NCI-H2227 (cell line): Measurements from ENCODE around the gene S100A7A.
A peak's percentile ranks its signal among the peaks of the same experiment; 100 is the strongest.
"Not testable (repeated sequence)": the region's sequence is repeated elsewhere in the genome, so short reads cannot be mapped to it uniquely, and the experiment has no call there.

ENCODE experiments used
- DNase-seq: peaks from one replicate; lab custom pipeline; 2025; ENCODE audit not compliant: unreplicated experiment; lab: John Stamatoyannopoulos, UW

The S100A7A gene

GRCh38 chr1:153456396-153456795 lies 40.1 kb downstream of the S100A7A start:
- no peak for DNase-seq

- no peak for DNase-seq
These were observed 43.3 kb downstream of the S100A7A start for GRCh38 chr1:153459655-153460054.

GRCh38 chr1:153460551-153460950 lies 44.2 kb downstream of the S100A7A start, which contains the start of gene S100A7:
Gene S100A7, minus strand, starts transcription at chr1:153460651. Its CDS starts 1,638 bp downstream, at chr1:153459013.
- DNase-seq, result no peak

- DNase-seq, result not testable (repeated sequence)
These were observed 46.4 kb downstream of the S100A7A start for GRCh38 chr1:153462741-153463140.

DNA sequence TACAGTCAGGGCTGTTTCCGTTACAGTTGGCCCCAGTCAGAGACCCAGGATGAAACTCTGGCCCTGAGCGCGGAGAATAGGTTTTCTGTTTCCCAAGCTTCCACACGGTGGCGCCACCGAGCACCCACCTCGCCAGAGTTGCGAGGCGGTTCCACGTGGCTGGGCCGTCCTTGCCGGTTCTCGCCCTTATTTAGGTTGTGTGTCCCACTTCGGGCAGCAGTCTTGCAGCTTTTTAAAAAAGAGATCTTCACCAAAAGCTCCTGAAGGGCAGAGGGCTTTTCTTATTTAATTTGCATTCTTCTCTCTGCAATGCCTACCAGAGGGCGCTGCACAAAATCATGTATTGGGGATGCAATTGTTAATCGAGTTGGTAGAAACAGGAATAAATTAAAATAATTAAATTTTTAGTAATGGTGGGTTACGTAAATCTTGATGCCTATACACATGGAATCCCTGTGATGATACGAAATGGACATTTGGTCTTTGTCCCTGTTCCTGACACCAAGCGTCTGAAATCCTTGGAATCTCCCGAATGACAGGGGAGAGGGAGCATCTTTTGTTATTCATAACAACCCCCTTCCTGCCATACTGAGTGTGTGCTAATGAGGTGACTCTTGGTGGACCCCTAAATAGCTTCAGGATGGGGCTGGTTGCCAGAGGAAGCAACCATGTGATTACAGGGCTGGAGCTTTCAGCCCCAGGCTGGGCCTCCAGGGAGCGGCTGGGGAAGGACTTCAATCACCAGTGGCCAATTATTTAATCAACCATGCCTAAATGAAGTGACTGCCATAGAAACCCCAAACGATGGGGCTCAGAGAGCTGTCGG lies 49.7 kb downstream of the S100A7A start:
- DNase-seq, result peak; percentile 58

DNA sequence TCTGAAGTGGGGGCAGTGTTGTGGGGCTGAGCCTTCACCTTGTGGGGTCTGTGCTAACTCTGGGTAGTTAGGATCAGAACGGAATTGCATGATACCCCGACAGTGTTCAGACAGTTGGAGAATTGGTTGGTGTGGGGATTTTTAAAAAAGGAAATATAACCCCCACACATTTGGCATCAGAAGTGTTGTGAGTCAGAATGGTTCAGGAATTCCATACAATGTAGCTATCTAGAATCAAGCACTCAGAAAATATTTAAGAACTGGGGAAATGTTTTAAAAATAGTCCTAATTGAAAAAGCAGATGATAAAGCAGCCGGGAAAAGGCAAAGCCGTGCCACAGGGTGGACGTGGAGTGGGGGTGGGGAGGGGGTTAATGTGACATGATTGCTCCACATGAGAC lies 50.6 kb downstream of the S100A7A start:
- no peak for DNase-seq

DNA sequence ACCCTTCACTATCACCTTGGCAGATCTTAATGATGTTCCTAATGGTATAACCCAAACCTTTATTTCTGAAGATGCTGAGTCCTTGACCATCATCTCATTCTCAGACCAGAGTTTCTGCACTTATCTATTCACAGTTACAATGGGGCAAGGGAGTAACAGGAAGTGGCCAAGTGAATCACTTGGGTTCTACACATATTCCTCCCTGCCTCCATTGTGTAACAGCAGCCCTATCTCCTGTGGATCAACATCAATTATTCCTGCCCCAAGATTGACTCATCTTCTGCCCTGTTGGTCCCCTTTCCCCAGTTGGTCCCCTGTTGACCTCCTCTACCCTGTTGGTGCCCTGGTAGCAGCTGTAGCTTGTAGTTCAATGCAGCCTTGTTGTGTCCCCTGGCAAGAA lies 54.4 kb downstream of the S100A7A start:
- no peak for DNase-seq
